Fibroblast of villous mesenchyme (primary cell): ENCODE data around the gene SPATA13. TPM values are rescaled to one million over a fixed set of nuclear protein-coding genes. Genes with fewer than 3 reads are reported as not detected.
"Not testable (repeated sequence)": the region's sequence is repeated elsewhere in the genome, so short reads cannot be mapped to it uniquely, and the experiment has no call there.

Source experiments
- DNase-seq: peaks from one replicate; pipeline ENCODE4 v3.0.0-alpha.2; 2010; ENCODE audit warnings: low read depth
- H3K4me3 ChIP-seq: 2 replicates; pipeline ENCODE4 v1.5.1; 2011; ENCODE audit warnings: low read depth, mild to moderate bottlenecking, low read length
- total RNA-seq: library from RNA; depleted of rRNA; stranded (reverse); fragments of >200 nt; gene quantifications from 2 replicates; pipeline ENCODE4 v1.2.3, GENCODE V29; 2012
- TF ChIP-seq, protein P1 (sequence below): IDR thresholded peaks from 2 replicates; pipeline ENCODE4 v1.5.1; 2012; ENCODE audit warnings: low read depth, mild to moderate bottlenecking, low read length; ENCODE audit not compliant: insufficient read depth

SPATA13 gene
- total RNA-seq, 1 donor = 19.9 TPM

DNA sequence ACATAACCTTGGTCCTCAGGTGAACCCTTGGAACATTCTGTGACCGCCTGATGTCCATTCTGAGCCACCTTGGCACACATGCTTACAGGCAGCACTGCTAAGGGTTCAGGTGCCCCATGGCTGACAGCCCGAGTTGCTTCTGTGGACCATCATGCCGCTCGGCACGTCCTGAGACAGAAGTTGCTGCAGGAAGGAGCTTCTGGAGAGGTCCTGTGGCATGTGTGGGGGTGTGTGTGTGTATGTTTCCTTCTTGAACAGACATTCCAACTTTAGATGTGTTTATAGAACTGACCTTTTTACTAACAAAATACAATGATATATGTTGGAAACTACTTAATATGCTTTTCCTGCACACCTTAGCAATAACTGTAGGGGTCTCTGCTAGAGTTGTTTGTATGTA lies 144.1 kb downstream of the SPATA13 start:
- no peak overlapping the region for H3K4me3 ChIP-seq
- TF ChIP-seq, protein P1, sequence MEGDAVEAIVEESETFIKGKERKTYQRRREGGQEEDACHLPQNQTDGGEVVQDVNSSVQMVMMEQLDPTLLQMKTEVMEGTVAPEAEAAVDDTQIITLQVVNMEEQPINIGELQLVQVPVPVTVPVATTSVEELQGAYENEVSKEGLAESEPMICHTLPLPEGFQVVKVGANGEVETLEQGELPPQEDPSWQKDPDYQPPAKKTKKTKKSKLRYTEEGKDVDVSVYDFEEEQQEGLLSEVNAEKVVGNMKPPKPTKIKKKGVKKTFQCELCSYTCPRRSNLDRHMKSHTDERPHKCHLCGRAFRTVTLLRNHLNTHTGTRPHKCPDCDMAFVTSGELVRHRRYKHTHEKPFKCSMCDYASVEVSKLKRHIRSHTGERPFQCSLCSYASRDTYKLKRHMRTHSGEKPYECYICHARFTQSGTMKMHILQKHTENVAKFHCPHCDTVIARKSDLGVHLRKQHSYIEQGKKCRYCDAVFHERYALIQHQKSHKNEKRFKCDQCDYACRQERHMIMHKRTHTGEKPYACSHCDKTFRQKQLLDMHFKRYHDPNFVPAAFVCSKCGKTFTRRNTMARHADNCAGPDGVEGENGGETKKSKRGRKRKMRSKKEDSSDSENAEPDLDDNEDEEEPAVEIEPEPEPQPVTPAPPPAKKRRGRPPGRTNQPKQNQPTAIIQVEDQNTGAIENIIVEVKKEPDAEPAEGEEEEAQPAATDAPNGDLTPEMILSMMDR = no peak
- DNase-seq = peak; percentile 27

DNA sequence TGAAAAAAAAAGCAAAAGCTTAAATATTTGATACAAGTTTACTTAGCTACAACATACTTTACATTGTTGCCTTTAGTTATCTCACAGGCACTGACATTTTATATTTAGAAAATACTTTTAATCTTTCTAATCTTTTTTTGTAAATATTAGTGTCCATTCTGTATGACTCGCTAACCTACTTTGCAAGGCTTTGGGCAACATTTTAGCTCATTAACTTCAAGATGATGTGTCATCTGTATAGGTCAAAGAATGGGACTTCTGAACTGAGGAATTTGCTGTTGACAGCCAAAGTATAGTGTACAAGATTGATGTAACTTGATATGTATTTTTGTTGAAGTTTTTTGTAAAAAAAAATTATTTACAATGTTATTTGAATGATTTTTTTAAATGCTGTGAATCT lies 146.1 kb downstream of the SPATA13 start:
- TF ChIP-seq, protein P1 = no peak
- H3K4me3 ChIP-seq = no peak overlapping the region
- peak; percentile 50 for DNase-seq

DNA sequence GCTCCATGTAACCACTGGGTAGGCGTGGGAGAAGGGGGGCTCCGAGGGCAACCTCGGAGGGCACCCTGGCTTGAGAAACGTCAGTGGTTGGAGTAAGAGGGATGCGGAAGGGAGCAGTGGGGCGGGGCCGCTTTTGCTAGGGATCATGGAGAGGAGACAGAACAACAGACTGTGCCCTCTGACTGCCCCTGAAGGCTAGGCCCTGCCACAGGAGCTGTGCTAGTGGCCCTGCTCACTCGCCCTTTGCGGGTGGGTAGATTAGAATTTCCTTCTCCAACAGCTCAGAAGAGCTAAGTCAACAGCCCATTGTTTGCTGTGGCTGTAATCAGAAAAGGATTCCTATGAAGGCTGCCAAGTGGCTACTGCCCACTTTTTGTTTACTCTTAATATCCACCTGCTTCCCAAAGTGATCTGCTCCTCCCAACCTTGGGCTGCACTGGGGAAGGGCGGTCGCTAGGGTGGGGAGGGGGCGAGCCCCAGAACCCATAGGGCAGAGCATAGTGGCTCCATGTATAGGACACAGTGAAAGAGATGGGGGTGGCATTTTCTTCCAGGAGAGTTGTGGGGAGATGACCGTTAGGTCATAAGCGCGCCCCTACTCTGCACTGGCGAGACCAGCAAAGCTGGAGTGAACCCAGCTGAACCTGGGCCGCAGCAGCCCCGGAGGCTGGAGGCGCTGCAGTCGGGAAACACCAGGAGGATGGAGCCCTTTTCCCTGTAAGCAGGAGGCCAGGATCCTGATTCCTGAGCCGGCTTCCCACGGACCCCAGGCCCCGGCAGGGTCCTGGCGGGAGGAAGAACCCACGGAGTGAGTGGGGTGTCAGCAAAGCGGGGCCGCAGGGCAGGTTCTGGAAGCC lies 146.9 kb downstream of the SPATA13 start:
- no peak for DNase-seq
- TF ChIP-seq, protein P1 = no peak
- no peak overlapping the region for H3K4me3 ChIP-seq

DNA sequence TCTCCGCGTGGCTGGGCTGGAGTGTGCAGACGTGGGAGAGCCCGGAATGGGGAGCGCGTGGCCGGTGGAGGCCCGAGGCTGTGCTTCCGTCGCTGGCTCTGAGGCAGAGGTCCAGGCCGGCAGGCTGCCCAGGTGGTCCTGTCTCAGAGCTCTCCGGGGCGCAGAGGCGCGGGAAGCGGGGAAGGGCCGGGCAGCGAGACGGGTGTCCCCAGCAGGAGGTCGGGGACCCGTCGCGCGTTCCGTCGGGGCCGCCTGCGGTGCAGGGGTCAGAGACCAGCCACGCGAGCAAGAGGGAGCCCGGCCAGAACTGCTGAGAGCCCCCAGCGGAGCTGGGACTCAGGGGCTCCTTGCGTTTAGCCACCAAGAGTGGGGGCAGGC lies 147.5 kb downstream of the SPATA13 start:
- no peak overlapping the region for H3K4me3 ChIP-seq
- DNase-seq = no peak
- TF ChIP-seq, protein P1 = no peak

DNA sequence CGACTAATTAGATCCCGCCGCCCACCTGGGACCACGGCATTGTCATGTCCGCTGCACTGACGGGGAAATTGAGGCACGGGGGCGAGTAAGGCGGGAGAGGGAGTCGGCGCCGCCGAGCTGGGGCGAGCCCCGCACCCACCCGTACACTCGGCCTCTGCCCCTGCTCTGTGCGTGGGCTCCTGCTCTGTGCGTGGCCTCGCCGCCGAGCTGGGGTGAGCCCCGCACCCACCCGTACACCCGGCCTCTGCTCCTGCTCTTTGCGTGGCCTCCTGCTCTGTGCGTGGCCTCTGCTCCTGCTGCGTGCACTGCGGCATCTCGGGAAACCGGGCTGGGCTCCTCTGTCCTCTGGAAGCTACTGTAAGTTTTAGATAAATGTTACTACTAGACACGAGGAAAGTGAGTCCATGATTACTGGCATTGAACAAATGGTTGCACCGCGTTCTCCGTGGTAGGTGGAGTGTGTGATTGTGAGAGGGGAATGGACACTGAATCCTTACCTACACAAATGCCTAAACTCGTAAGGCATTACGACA lies 148.0 kb downstream of the SPATA13 start:
- no peak overlapping the region for H3K4me3 ChIP-seq
- TF ChIP-seq, protein P1 = no peak
- no peak for DNase-seq

DNA sequence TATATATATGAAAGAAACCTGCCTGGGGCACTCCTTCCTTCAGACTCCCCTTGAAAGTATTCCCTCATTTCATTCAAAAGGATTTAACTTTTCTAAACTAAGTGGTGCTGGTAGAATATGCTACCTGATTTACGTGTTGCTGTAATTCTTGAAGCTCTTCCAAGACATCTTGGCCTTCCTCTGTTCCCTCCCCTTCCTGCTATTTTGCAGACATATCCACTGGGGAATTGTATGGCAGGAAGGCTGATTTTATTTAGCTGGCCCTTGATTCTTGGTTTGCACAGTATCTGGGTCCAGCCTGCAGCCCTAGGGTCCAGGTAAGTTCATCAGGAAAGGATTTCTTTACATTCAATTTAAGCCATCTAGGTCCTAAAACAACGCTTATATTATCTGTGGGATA lies 148.8 kb downstream of the SPATA13 start, which contains the start of gene C1QTNF9:
Gene C1QTNF9, plus strand, starts transcription at position 281 of the 400 bp plus-strand sequence. CDS start 6,424 bp downstream, outside the sequence.
- H3K4me3 ChIP-seq, DNase-seq: not testable (repeated sequence)

DNA sequence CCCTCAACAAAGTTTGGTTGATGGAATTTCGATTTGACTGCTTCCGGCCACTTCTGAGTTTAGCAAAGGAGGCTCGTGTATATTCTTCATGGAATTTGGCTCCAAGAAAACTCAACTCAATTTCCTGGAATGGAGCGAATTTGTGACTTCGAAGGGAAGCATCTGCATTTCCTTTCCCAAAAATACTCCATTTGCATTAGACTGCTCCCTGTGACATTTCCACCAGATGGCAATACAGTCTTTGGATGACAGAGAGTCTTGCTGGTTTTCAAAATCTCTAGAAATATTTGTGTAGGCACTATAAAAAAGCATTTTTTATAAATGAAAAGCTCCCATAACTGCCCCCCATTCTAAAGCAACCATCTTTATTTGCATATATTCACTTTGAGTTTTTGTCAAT lies 152.9 kb downstream of the SPATA13 start:
- no peak for DNase-seq
- TF ChIP-seq, protein P1 = peak; percentile 38
- no peak overlapping the region for H3K4me3 ChIP-seq

DNA sequence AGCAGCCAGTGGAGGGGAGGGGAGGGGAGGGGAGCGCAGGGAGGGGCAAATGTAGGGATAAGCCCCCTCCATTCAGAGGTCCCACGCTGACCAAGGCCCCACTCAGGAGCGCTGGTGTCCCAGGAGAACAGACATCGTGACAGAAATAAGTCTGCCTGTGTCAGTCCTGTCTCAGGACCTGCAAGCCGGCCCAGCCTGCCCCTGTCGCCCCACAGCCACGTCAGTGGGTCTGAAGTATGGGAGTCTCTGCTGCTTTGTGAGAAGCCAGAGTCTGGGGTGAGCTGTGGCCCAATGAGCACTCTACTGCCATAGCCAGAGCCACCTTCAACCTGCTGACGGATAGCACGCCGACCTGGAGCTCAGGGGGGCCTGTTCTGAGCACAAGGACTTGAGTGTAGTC lies 157.3 kb downstream of the SPATA13 start:
- not testable (repeated sequence) for DNase-seq, H3K4me3 ChIP-seq

DNA sequence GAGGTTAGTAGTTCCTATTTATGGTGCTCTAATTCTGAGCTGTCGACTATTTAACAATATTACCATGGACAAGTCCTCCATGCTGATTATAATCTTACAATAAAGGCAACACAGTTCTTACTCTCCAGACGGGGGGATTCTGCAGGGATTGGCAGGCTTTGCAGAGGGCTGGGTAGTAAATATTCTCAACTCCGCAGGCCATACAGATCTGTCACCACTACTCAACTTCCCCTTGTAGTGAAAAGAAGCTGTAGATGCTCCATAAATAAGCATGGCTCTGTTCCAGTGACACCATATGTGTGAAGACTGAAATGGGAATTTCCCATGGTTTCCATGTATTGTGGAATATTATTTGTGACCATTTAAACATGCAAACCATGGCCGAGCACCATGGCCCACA lies 158.4 kb downstream of the SPATA13 start:
- H3K4me3 ChIP-seq, DNase-seq: not testable (repeated sequence)

DNA sequence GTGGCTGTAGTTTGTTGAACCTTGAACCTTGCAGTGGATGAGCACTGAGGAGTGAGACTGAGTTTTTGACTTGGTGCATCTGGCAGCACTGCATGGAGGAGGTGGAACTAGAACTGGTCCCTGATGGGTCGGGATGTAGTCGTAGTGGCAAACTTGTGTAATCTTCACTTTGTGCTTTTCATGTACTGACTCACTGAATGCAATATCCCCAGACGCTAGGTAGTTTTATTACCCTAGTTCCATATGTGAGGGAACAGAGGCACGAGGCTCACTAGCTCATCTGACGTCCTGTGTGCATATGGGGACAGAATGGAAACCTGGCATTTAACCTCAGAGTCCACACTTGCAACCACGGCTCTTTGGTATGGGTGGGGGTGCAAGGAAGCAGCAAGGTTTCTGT lies 159.1 kb downstream of the SPATA13 start:
- not testable (repeated sequence) for H3K4me3 ChIP-seq, DNase-seq

DNA sequence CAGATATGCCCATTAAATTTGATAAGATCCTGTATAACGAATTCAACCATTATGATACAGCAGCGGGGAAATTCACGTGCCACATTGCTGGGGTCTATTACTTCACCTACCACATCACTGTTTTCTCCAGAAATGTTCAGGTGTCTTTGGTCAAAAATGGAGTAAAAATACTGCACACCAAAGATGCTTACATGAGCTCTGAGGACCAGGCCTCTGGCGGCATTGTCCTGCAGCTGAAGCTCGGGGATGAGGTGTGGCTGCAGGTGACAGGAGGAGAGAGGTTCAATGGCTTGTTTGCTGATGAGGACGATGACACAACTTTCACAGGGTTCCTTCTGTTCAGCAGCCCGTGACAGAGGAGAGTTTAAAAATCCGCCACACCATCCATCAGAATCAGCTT lies 160.9 kb downstream of the SPATA13 start:
- H3K4me3 ChIP-seq, DNase-seq: not testable (repeated sequence)
